Thyroid gland (tissue), 4 donors: Measurements from ENCODE around the gene DELE1.
"Not testable (repeated sequence)": the region's sequence is repeated elsewhere in the genome, so short reads cannot be mapped to it uniquely, and the experiment has no call there.

Experiments used
- POLR2A ChIP-seq, 2 donors: fragments of 450-650 bp; IDR thresholded peaks; one replicate each; pipeline ENCODE4 v1.6.1; 2017; ENCODE audit warnings: antibody characterized with exemption in 2 of 2, mild to moderate bottlenecking in 2 of 2, moderate library complexity in 1 of 2
- TF ChIP-seq, protein P1 (sequence below), 6 experiments: fragments of 200-600 bp in 3 of 6; fragments of 450-650 bp in 3 of 6; sonication (generic) in 3 of 6; IDR thresholded peaks; one replicate each; pipeline ENCODE4 v1.5.1; 2016 to 2019; ENCODE audit warnings: antibody characterized with exemption in 6 of 6, mild to moderate bottlenecking in 2 of 6, inconsistent platforms in 1 of 6, moderate library complexity in 1 of 6

- TF ChIP-seq, protein P1, sequence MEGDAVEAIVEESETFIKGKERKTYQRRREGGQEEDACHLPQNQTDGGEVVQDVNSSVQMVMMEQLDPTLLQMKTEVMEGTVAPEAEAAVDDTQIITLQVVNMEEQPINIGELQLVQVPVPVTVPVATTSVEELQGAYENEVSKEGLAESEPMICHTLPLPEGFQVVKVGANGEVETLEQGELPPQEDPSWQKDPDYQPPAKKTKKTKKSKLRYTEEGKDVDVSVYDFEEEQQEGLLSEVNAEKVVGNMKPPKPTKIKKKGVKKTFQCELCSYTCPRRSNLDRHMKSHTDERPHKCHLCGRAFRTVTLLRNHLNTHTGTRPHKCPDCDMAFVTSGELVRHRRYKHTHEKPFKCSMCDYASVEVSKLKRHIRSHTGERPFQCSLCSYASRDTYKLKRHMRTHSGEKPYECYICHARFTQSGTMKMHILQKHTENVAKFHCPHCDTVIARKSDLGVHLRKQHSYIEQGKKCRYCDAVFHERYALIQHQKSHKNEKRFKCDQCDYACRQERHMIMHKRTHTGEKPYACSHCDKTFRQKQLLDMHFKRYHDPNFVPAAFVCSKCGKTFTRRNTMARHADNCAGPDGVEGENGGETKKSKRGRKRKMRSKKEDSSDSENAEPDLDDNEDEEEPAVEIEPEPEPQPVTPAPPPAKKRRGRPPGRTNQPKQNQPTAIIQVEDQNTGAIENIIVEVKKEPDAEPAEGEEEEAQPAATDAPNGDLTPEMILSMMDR (IDR thresholded peaks at IDR 0.05), result not testable (repeated sequence)
- not testable (repeated sequence) for TF ChIP-seq POLR2A (IDR thresholded peaks at IDR 0.05)
Measured at GRCh38 chr5:141890429-141890828, 33.2 kb upstream of the DELE1 start.
